ENCODE measurements around the gene UBE2E3. TPM values are rescaled to one million over a fixed set of nuclear protein-coding genes. Genes with fewer than 3 reads are reported as not detected.

Gene UBE2E3
- total and polyA plus RNA-seq, 4 donors = 21.3 to 51.5 (median 32.0) TPM

DNA sequence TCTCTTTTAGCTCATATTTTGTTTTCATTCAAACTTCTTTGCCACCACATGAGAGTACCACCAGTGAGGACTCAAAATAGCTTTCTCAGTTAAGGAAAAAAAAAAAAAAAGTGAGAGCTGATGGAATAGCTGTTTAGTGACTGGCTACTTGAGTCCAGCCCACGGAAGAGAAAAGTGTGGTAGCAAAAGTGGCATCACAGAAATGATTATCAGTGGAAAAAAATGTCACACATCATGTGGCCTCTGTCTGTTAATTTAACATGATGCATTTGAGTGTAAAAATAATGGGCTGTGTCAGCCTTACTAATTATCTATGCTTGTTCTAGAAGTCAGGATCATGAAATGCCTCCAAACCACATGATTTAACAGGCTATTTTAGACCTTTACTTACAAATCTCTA is 132.5 kb downstream of the UBE2E3 start (continued):
- TF ChIP-seq CTCF (IDR thresholded peaks at IDR 0.05; ENCODE audit: low read depth, low read length, missing input control) = no peak

Data from liver (tissue), 5 donors.